Osteocyte (in vitro differentiated cells): ENCODE results near the gene LHX3. TPM values are rescaled to one million over a fixed set of nuclear protein-coding genes. Genes with fewer than 3 reads are reported as not detected.

Experiments used
- DNase-seq: peaks from one replicate; pipeline ENCODE4 v3.0.0; 2021; ENCODE audit warnings: mixed read lengths; ENCODE audit not compliant: unreplicated experiment; ENCODE audit errors: extremely low spot score
- H3K27ac Mint-ChIP-seq: one replicate; pipeline ENCODE4 v1.8.0; 2021; ENCODE audit warnings: mild to moderate bottlenecking, mixed read lengths; ENCODE audit not compliant: unreplicated experiment
- H3K27me3 Mint-ChIP-seq: one replicate; pipeline ENCODE4 v1.8.0; 2021; ENCODE audit warnings: mixed read lengths; ENCODE audit not compliant: unreplicated experiment
- H3K36me3 Mint-ChIP-seq: one replicate; pipeline ENCODE4 v1.8.0; 2021; ENCODE audit warnings: mixed read lengths; ENCODE audit not compliant: unreplicated experiment
- H3K4me1 Mint-ChIP-seq: one replicate; pipeline ENCODE4 v1.8.0; 2021; ENCODE audit warnings: mixed read lengths; ENCODE audit not compliant: unreplicated experiment
- H3K4me3 Mint-ChIP-seq: one replicate; pipeline ENCODE4 v1.8.0; 2021; ENCODE audit warnings: mild to moderate bottlenecking, moderate library complexity, mixed read lengths; ENCODE audit not compliant: unreplicated experiment
- H3K9me3 Mint-ChIP-seq: one replicate; pipeline ENCODE4 v1.8.0; 2021; ENCODE audit warnings: mixed read lengths; ENCODE audit not compliant: unreplicated experiment
- CTCF ChIP-seq: fragments of 200-600 bp; sonication (generic); IDR thresholded peaks from 2 replicates; pipeline ENCODE4 v1.5.0; 2021; ENCODE audit warnings: antibody characterized with exemption, mild to moderate bottlenecking, moderate library complexity
- total RNA-seq: library from RNA; stranded (reverse); gene quantifications from 2 replicates; pipeline ENCODE4 v1.2.1, GENCODE V29; 2021

LHX3 gene
- total RNA-seq, 1 donor from 2014 or later: not detected

GRCh38 chr9:136247947-136248637 lies 43.2 kb upstream of the LHX3 start:
- peaks cover 13% of the 10 kb centered on the region for H3K27me3 Mint-ChIP-seq
- peaks cover 22% of the 10 kb centered on the region for H3K4me1 Mint-ChIP-seq
- no peaks in the 10 kb centered on the region for H3K36me3 Mint-ChIP-seq
- TF ChIP-seq CTCF: no peak
- DNase-seq: no peak
- H3K27ac Mint-ChIP-seq: no peak overlapping the region
- H3K9me3 Mint-ChIP-seq: no peaks in the 10 kb centered on the region
- H3K4me3 Mint-ChIP-seq: no peak overlapping the region

- Mint-ChIP-seq H3K27ac (no peak overlapping the region), H3K36me3 (no peaks in the 10 kb centered on the region), H3K27me3 (peaks cover 13% of the 10 kb centered on the region), H3K4me1 (peaks cover 22% of the 10 kb centered on the region), H3K9me3 (no peaks in the 10 kb centered on the region), H3K4me3 (no peak overlapping the region)
- TF ChIP-seq CTCF: no peak
- no peak for DNase-seq
Observed at GRCh38 chr9:136247551-136247916, 42.6 kb upstream of the LHX3 start.

GRCh38 chr9:136246849-136247550 lies 42.1 kb upstream of the LHX3 start:
- no peaks in the 10 kb centered on the region for H3K36me3 Mint-ChIP-seq

GRCh38 chr9:136245219-136246150 lies 40.6 kb upstream of the LHX3 start, which contains the start of gene QSOX2:
Gene QSOX2, minus strand, starts transcription at chr9:136245812. Its CDS starts 9 bp downstream, at chr9:136245803.
- H3K36me3 Mint-ChIP-seq: no peaks in the 10 kb centered on the region
- peaks cover 22% of the 10 kb centered on the region for H3K4me1 Mint-ChIP-seq
- no peak for TF ChIP-seq CTCF
- H3K27me3 Mint-ChIP-seq: peaks cover 8% of the 10 kb centered on the region
- peak within 1 kb of the TSS; percentile 85 for H3K4me3 Mint-ChIP-seq
- no peaks in the 10 kb centered on the region for H3K9me3 Mint-ChIP-seq
- DNase-seq: peak; percentile 95
- H3K27ac Mint-ChIP-seq: peak within 1 kb of the TSS; percentile 43

More at GRCh38 chr9:136246849-136247550, 42.1 kb upstream of the LHX3 start:
- peak overlapping the region; percentile 40 for H3K4me3 Mint-ChIP-seq
- H3K9me3 Mint-ChIP-seq: no peaks in the 10 kb centered on the region
- DNase-seq: no peak
- no peak for TF ChIP-seq CTCF
- no peak overlapping the region for H3K27ac Mint-ChIP-seq
- peaks cover 13% of the 10 kb centered on the region for H3K27me3 Mint-ChIP-seq
- H3K4me1 Mint-ChIP-seq: peaks cover 22% of the 10 kb centered on the region
